ENCODE data around the gene EPC1. TPM values are rescaled to one million over a fixed set of nuclear protein-coding genes. Genes with fewer than 3 reads are reported as not detected.
A peak's percentile ranks its signal among the peaks of the same experiment; 100 is the strongest.

Gene EPC1
- total and polyA plus RNA-seq, 10 of the 15 experiments (the other 5 are each of a cell fraction or from before 2014, with no cell fraction given): 6.8 to 59.2 (median 19.4) TPM

DNA sequence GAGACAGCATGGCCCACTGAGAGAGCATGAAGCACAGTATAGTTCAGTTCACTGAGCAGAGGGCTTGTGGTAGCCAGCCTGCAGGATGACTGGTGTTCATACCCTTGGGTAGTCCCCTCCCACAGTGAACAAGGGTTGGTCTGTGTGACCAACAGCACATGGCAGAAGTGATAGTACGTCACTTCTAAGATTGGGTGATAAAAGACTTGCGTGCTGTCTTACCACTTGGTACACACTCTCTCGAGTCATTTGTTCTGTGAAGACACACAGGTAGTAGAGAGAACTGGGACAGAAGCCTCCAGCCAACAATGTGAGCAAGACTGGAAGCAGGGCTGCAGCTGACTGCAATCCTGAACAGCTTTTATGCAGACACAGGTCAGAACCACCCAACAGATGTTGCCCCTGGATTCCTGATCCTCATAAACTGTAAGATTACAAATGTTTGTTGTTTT is 14.6 kb downstream of the EPC1 start (continued):
- TF ChIP-seq CHD2 (IDR thresholded peaks at IDR 0.05; ENCODE audit: borderline replicate concordance, low read depth, low read length) (peak; percentile 79), CBX3 (IDR thresholded peaks at IDR 0.05; ENCODE audit: borderline replicate concordance, low read depth) (no peak), CBX5 (IDR thresholded peaks at IDR 0.05; ENCODE audit: low read depth) (peak; percentile 74; the same call in 1 of the 2 replicates), TBL1XR1 (IDR thresholded peaks at IDR 0.05; ENCODE audit: low read depth, low read length) (no peak), NFXL1 (IDR thresholded peaks at IDR 0.05; ENCODE audit: borderline replicate concordance) (no peak), KLF5 (IDR thresholded peaks at IDR 0.05; ENCODE audit: partially characterized antibody) (peak; percentile 52), SMAD5 (IDR thresholded peaks at IDR 0.05; ENCODE audit: low read depth) (peak; percentile 34; the same call in 1 of the 2 replicates), SUPT20H (IDR thresholded peaks at IDR 0.05; ENCODE audit: borderline replicate concordance, control insufficient read depth, low read depth, low read length) (no peak), MYB (IDR thresholded peaks at IDR 0.05; ENCODE audit: borderline replicate concordance, low read depth, low read length) (no peak), EZH2 (IDR thresholded peaks at IDR 0.05; ENCODE audit: borderline replicate concordance, control insufficient read depth, low read depth, low read length) (no peak), KAT2A (conservative IDR thresholded peaks at IDR 0.05; ENCODE audit: control insufficient read depth, low read depth, low read length) (no peak), CHD4 (IDR thresholded peaks at IDR 0.05) (no peak), ETV6 (conservative IDR thresholded peaks at IDR 0.05 in 1 of 2, IDR thresholded peaks at IDR 0.05 in 1 of 2; ENCODE audit: borderline replicate concordance in 1 of 2, low read depth in 1 of 2) (peak in 1 of 2 experiments; percentile 47; a peak in 1 of 4 replicates), SUZ12 (IDR thresholded peaks at IDR 0.05; ENCODE audit: unreplicated experiment) (no peak), DPF2 (IDR thresholded peaks at IDR 0.05) (peak; percentile 81), PML (IDR thresholded peaks at IDR 0.05; ENCODE audit: low read length) (no peak), JUNB (IDR thresholded peaks at IDR 0.05) (no peak; the same call in 1 of the 2 replicates), NFYA (IDR thresholded peaks at IDR 0.05; ENCODE audit: borderline replicate concordance, low read depth, low read length) (no peak), MTA2 (IDR thresholded peaks at IDR 0.05; ENCODE audit: low read depth) (peak; percentile 88), ZNF622 (IDR thresholded peaks at IDR 0.05) (no peak)
- TF ChIP-seq, protein P1, sequence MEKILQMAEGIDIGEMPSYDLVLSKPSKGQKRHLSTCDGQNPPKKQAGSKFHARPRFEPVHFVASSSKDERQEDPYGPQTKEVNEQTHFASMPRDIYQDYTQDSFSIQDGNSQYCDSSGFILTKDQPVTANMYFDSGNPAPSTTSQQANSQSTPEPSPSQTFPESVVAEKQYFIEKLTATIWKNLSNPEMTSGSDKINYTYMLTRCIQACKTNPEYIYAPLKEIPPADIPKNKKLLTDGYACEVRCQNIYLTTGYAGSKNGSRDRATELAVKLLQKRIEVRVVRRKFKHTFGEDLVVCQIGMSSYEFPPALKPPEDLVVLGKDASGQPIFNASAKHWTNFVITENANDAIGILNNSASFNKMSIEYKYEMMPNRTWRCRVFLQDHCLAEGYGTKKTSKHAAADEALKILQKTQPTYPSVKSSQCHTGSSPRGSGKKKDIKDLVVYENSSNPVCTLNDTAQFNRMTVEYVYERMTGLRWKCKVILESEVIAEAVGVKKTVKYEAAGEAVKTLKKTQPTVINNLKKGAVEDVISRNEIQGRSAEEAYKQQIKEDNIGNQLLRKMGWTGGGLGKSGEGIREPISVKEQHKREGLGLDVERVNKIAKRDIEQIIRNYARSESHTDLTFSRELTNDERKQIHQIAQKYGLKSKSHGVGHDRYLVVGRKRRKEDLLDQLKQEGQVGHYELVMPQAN (conservative IDR thresholded peaks at IDR 0.05): peak; percentile 54; the same call in 1 of the 2 replicates
- TF ChIP-seq, protein P2, sequence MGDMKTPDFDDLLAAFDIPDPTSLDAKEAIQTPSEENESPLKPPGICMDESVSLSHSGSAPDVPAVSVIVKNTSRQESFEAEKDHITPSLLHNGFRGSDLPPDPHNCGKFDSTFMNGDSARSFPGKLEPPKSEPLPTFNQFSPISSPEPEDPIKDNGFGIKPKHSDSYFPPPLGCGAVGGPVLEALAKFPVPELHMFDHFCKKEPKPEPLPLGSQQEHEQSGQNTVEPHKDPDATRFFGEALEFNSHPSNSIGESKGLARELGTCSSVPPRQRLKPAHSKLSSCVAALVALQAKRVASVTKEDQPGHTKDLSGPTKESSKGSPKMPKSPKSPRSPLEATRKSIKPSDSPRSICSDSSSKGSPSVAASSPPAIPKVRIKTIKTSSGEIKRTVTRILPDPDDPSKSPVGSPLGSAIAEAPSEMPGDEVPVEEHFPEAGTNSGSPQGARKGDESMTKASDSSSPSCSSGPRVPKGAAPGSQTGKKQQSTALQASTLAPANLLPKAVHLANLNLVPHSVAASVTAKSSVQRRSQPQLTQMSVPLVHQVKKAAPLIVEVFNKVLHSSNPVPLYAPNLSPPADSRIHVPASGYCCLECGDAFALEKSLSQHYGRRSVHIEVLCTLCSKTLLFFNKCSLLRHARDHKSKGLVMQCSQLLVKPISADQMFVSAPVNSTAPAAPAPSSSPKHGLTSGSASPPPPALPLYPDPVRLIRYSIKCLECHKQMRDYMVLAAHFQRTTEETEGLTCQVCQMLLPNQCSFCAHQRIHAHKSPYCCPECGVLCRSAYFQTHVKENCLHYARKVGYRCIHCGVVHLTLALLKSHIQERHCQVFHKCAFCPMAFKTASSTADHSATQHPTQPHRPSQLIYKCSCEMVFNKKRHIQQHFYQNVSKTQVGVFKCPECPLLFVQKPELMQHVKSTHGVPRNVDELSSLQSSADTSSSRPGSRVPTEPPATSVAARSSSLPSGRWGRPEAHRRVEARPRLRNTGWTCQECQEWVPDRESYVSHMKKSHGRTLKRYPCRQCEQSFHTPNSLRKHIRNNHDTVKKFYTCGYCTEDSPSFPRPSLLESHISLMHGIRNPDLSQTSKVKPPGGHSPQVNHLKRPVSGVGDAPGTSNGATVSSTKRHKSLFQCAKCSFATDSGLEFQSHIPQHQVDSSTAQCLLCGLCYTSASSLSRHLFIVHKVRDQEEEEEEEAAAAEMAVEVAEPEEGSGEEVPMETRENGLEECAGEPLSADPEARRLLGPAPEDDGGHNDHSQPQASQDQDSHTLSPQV (IDR thresholded peaks at IDR 0.05): peak; percentile 91; the same call in 1 of the 2 replicates

All from GM12878 (cell line).